DND-41 (cell line): ENCODE measurements around the gene DHRSX.
A peak's percentile ranks its signal among the peaks of the same experiment; 100 is the strongest.
"Not testable (repeated sequence)": the region's sequence is repeated elsewhere in the genome, so short reads cannot be mapped to it uniquely, and the experiment has no call there.

ENCODE experiments used
- ATAC-seq: fragments of 200-7000 bp; cut with Tn5 transposase; 3 replicates; pipeline ENCODE4 v1.9.1; 2021; ENCODE audit warnings: low read depth; ENCODE audit not compliant: insufficient read depth
- DNase-seq: peaks from one replicate; pipeline ENCODE4 v3.0.0-alpha.2; 2020
- H2AFZ ChIP-seq: 2 replicates; pipeline ENCODE4 v1.6.0; 2012; ENCODE audit warnings: low read depth, low read length
- H3K27ac ChIP-seq: 2 replicates; pipeline ENCODE4 v1.5.1; 2012; ENCODE audit warnings: low read length, inconsistent platforms
- H3K27me3 ChIP-seq: fragments of 200-600 bp; sonication (generic); 2 replicates; pipeline ENCODE4 v1.6.0; 2012; ENCODE audit warnings: low read length, mild to moderate bottlenecking, inconsistent platforms; ENCODE audit not compliant: insufficient read depth, poor library complexity
- H3K36me3 ChIP-seq: 2 replicates; pipeline ENCODE4 v1.5.1; 2012; ENCODE audit warnings: low read length, inconsistent platforms; ENCODE audit not compliant: insufficient read depth
- H3K4me1 ChIP-seq: 2 replicates; pipeline ENCODE4 v1.5.1; 2012; ENCODE audit warnings: mild to moderate bottlenecking, low read length; ENCODE audit not compliant: insufficient read depth
- H3K4me2 ChIP-seq: 2 replicates; pipeline ENCODE4 v1.6.0; 2012; ENCODE audit warnings: mild to moderate bottlenecking, moderate library complexity, low read length, inconsistent platforms; ENCODE audit not compliant: insufficient read depth
- H3K4me3 ChIP-seq, 2 experiments: fragments of 200-600 bp in 1 of 2; shearing (Covaris generic) in 1 of 2; 2 replicates each; pipeline ENCODE4 v1.5.1; 2012 to 2016; ENCODE audit warnings: inconsistent platforms in 2 of 2, low read length in 2 of 2, mild to moderate bottlenecking in 2 of 2, low read depth in 1 of 2, moderate library complexity in 1 of 2
- H3K79me2 ChIP-seq: 2 replicates; pipeline ENCODE4 v1.6.0; 2012; ENCODE audit warnings: low read length, inconsistent platforms; ENCODE audit not compliant: insufficient read depth
- H3K9ac ChIP-seq: 2 replicates; pipeline ENCODE4 v1.6.0; 2012; ENCODE audit warnings: low read depth, mild to moderate bottlenecking, inconsistent platforms, low read length, moderate library complexity
- H3K9me3 ChIP-seq: 2 replicates; pipeline ENCODE4 v1.5.1; 2012; ENCODE audit warnings: low read length, moderate library complexity, mild to moderate bottlenecking, inconsistent platforms; ENCODE audit not compliant: insufficient read depth, severe bottlenecking
- H4K20me1 ChIP-seq: 2 replicates; pipeline ENCODE4 v1.6.0; 2012; ENCODE audit warnings: low read length; ENCODE audit not compliant: insufficient read depth
- CTCF ChIP-seq: IDR thresholded peaks from 2 replicates; pipeline ENCODE4 v1.5.1; 2012; ENCODE audit warnings: borderline replicate concordance, low read length, moderate library complexity, mild to moderate bottlenecking; ENCODE audit not compliant: poor library complexity, severe bottlenecking; ENCODE audit errors: extremely low read depth
- EZH2 ChIP-seq: IDR thresholded peaks from 3 replicates; pipeline ENCODE4 v1.6.1; 2012; ENCODE audit warnings: borderline replicate concordance, low read depth, mild to moderate bottlenecking, moderate library complexity, low read length, inconsistent platforms; ENCODE audit not compliant: severe bottlenecking

The DHRSX gene

GRCh38 chrX:2508648-2509335, 8.0 kb upstream of the DHRSX start:
- H2AFZ ChIP-seq: no peak overlapping the region
- ATAC-seq: peak; percentile 47; the same call in 1 of the 3 replicates
- no peak for TF ChIP-seq EZH2
- no peak for TF ChIP-seq CTCF
- no peak overlapping the region for H3K4me2 ChIP-seq
- DNase-seq: no peak
- H3K9ac ChIP-seq: no peak overlapping the region
- no peaks in the 10 kb centered on the region for H3K9me3 ChIP-seq
- H3K4me1 ChIP-seq: no peaks in the 10 kb centered on the region
- H4K20me1 ChIP-seq: no peaks in the 10 kb centered on the region
- H3K79me2 ChIP-seq: no peaks in the 10 kb centered on the region
- H3K27me3 ChIP-seq: no peaks in the 10 kb centered on the region
- H3K36me3 ChIP-seq: no peaks in the 10 kb centered on the region
- no peak overlapping the region for H3K4me3 ChIP-seq
- no peak overlapping the region for H3K27ac ChIP-seq

DNA sequence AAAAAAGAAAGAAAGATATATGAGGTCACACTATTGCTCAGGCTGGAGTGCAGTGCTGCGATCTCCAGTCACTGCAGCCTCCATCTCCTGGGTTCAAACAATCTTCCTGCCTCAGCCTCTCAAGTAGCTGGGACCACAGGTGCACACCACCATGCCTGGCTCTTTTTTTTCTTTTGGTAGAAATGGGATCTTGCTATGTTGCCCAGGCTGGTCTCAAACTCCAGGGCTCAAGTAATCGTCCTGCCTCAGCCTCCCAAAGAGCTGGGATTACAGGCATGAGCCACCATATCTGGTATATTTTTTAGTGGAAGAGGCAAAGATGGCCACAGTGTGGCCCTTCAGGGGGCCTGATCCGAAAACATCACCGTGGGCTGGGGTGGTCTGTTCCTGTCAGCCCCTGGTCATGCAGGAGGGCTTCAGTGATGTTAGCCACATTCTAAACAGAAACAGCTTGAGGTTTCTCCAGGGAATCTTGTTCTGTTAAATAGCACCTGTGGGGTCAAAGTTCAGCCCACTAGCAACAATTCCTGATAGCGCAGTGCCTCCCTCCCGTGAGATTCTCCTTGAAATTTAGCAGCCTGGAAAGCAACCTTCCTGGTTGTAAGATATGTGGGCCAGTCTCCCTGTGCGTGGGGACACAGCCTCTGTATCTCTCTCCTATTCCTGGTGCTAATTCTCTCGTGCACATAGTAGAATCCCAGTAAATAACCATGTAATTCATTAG, 7.3 kb upstream of the DHRSX start:
- Histone ChIP-seq H3K79me2 (no peaks in the 10 kb centered on the region), H2AFZ (no peak overlapping the region)
- no peak for ATAC-seq

GRCh38 chrX:2507196-2507595, 6.4 kb upstream of the DHRSX start:
- no peaks in the 10 kb centered on the region for H3K4me1 ChIP-seq
- DNase-seq: no peak
- no peaks in the 10 kb centered on the region for H3K79me2 ChIP-seq
- no peaks in the 10 kb centered on the region for H3K27me3 ChIP-seq
- no peak overlapping the region for H3K9ac ChIP-seq
- H3K9me3 ChIP-seq: no peaks in the 10 kb centered on the region
- no peak overlapping the region for H3K27ac ChIP-seq
- TF ChIP-seq CTCF (no peak), EZH2 (no peak)
- H4K20me1 ChIP-seq: no peaks in the 10 kb centered on the region
- no peaks in the 10 kb centered on the region for H3K36me3 ChIP-seq
- ATAC-seq: no peak
- no peak overlapping the region for H3K4me3 ChIP-seq
- H2AFZ ChIP-seq: no peak overlapping the region
- H3K4me2 ChIP-seq: no peak overlapping the region

More for the DNA sequence above, 7.3 kb upstream of the DHRSX start:
- H3K4me2 ChIP-seq: no peak overlapping the region
- no peak overlapping the region for H3K9ac ChIP-seq
- no peaks in the 10 kb centered on the region for H3K9me3 ChIP-seq
- H3K4me1 ChIP-seq: no peaks in the 10 kb centered on the region
- H3K4me3 ChIP-seq: no peak overlapping the region
- no peaks in the 10 kb centered on the region for H3K27me3 ChIP-seq
- no peak for DNase-seq
- no peaks in the 10 kb centered on the region for H4K20me1 ChIP-seq
- TF ChIP-seq CTCF (no peak), EZH2 (no peak)
- H3K36me3 ChIP-seq: no peaks in the 10 kb centered on the region
- no peak overlapping the region for H3K27ac ChIP-seq

DNA sequence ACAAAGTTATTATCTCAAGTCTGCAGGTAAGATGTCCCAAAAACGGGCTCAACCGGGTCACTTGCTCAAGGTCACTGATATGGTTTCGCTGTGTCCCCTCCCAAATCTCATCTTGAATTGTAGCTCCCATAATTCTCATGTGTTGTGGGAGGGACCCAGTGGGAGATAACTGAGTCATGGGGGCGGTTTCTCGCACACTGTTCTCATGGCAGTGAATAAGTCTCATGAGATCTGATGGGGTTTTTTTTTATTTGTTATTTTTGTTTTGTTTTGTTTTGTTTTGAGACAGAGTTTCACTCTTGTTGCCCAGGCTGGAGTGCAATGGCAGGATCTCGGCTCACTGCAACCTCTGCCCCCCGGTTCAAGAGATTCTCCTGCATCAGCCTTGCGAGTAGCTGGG, 4.6 kb upstream of the DHRSX start:
- DNase-seq, H3K9me3 ChIP-seq, ATAC-seq, H3K4me3 ChIP-seq, H2AFZ ChIP-seq, H3K27ac ChIP-seq, H3K9ac ChIP-seq, H3K4me1 ChIP-seq, H3K79me2 ChIP-seq, H3K4me2 ChIP-seq, H4K20me1 ChIP-seq, H3K27me3 ChIP-seq, H3K36me3 ChIP-seq: not testable (repeated sequence)
